Tibial nerve (tissue), 4 donors: ENCODE measurements around the gene GRB10. TPM values are rescaled to one million over a fixed set of nuclear protein-coding genes. Genes with fewer than 3 reads are reported as not detected.
"Not testable (repeated sequence)": the region's sequence is repeated elsewhere in the genome, so short reads cannot be mapped to it uniquely, and the experiment has no call there.

Experiments used
- DNase-seq, 2 donors: peaks; one replicate each; pipeline ENCODE4 v3.0.0-alpha.2; 2019; ENCODE audit warnings: low spot score in 2 of 2
- H3K27ac ChIP-seq, 4 donors: fragments of 200-600 bp; sonication (generic) in 3 of 4; one replicate each; pipeline ENCODE4 v1.5.1; 2017 to 2019; ENCODE audit warnings: mild to moderate bottlenecking in 1 of 4
- H3K27me3 ChIP-seq, 2 donors: fragments of 200-600 bp; sonication (generic) in 1 of 2; one replicate each; pipeline versions ENCODE4 v1.5.1 to v1.6.0; 2017 to 2019
- H3K36me3 ChIP-seq, 3 donors: fragments of 200-600 bp; sonication (generic); one replicate each; pipeline ENCODE4 v1.5.1; 2018 to 2019
- H3K4me1 ChIP-seq, 4 donors: fragments of 200-600 bp; sonication (generic) in 3 of 4; one replicate each; pipeline ENCODE4 v1.5.1; 2017 to 2019
- H3K4me3 ChIP-seq, 4 donors: fragments of 200-600 bp; sonication (generic) in 3 of 4; one replicate each; pipeline ENCODE4 v1.5.1; 2017 to 2019; ENCODE audit warnings: mild to moderate bottlenecking in 1 of 4, moderate library complexity in 1 of 4
- H3K9me3 ChIP-seq, 4 donors: fragments of 200-600 bp; sonication (generic) in 3 of 4; one replicate each; pipeline ENCODE4 v1.5.1; 2017 to 2019
- CTCF ChIP-seq, 5 experiments: fragments of 200-600 bp in 3 of 5; fragments of 450-650 bp in 2 of 5; sonication (generic) in 3 of 5; IDR thresholded peaks; one replicate each; pipeline ENCODE4 v1.5.1; 2016 to 2019; ENCODE audit warnings: antibody characterized with exemption in 5 of 5, mild to moderate bottlenecking in 3 of 5, moderate library complexity in 2 of 5
- EP300 ChIP-seq, 2 donors: sonication (generic); formaldehyde crosslinking; IDR thresholded peaks; one replicate each; pipeline ENCODE4 v1.6.1; 2017; ENCODE audit warnings: antibody characterized with exemption in 2 of 2, mild to moderate bottlenecking in 1 of 2
- POLR2A ChIP-seq, 2 donors: fragments of 450-650 bp; IDR thresholded peaks; one replicate each; pipeline ENCODE4 v1.6.1; 2017; ENCODE audit warnings: antibody characterized with exemption in 2 of 2, mild to moderate bottlenecking in 2 of 2, moderate library complexity in 2 of 2
- WGBS, 2 donors: methylation state at CpG; one replicate each; pipeline ENCODE4 v1.1.5; 2018; 5-methylcytosine and 5-hydroxymethylcytosine counted together
- total RNA-seq, 4 donors: library from RNA; depleted of rRNA; stranded (reverse); fragments of >200 nt; gene quantifications; one replicate each; pipeline ENCODE4 v1.1.0, GENCODE V29; 2016

Gene GRB10
- total RNA-seq, 4 donors from 2014 or later, result 34.1 to 73.9 (median 56.0) TPM

- H3K27me3 ChIP-seq, result no peaks in the 10 kb centered on the region
- no peak for DNase-seq
- no peaks in the 10 kb centered on the region for H3K36me3 ChIP-seq
- H3K4me1 ChIP-seq, result no peaks in the 10 kb centered on the region
- no peak for TF ChIP-seq CTCF (IDR thresholded peaks at IDR 0.05)
- TF ChIP-seq EP300 (IDR thresholded peaks at IDR 0.05), result no peak
- TF ChIP-seq POLR2A (IDR thresholded peaks at IDR 0.05), result no peak
- WGBS, 2 donors, result 87 to 91% methylated on average over 5 of the region's 5 CpGs
- no peak overlapping the region for H3K27ac ChIP-seq
- peaks cover 0 to 25% (median 0%) of the 10 kb centered on the region in 4 donors for H3K9me3 ChIP-seq
- H3K4me3 ChIP-seq, result no peak overlapping the region
These were observed 202.6 kb downstream of the GRB10 start for GRCh38 chr7:50580057-50580456.

- H3K4me3 ChIP-seq, H3K36me3 ChIP-seq, DNase-seq, H3K4me1 ChIP-seq, H3K27me3 ChIP-seq, H3K27ac ChIP-seq: not testable (repeated sequence)
- 95% methylated on average over 4 of the region's 4 CpGs for WGBS, 2 donors
- peaks cover 0 to 10% (median 0%) of the 10 kb centered on the region in 4 donors for H3K9me3 ChIP-seq
These were observed 204.6 kb downstream of the GRB10 start for GRCh38 chr7:50578105-50578504.

- DNase-seq, result no peak
These were observed 205.1 kb downstream of the GRB10 start for GRCh38 chr7:50577569-50577968.

GRCh38 chr7:50576388-50576787 is 206.3 kb downstream of the GRB10 start:
- not testable (repeated sequence) for H3K9me3 ChIP-seq, H3K27ac ChIP-seq, H3K36me3 ChIP-seq, H3K27me3 ChIP-seq, DNase-seq, H3K4me3 ChIP-seq, H3K4me1 ChIP-seq
- WGBS, 2 donors, result 67 to 78% methylated on average over 5 to 6 of the region's 6 CpGs

More at GRCh38 chr7:50577569-50577968, 205.1 kb downstream of the GRB10 start:
- Histone ChIP-seq H3K4me1 (no peaks in the 10 kb centered on the region), H3K27me3 (no peaks in the 10 kb centered on the region), H3K4me3 (no peak overlapping the region), H3K9me3 (peaks cover 0 to 8% (median 0%) of the 10 kb centered on the region in 4 donors), H3K27ac (no peak overlapping the region), H3K36me3 (no peaks in the 10 kb centered on the region)
- WGBS, 2 donors, result 94% methylated on average over 10 of the region's 10 CpGs
- TF ChIP-seq POLR2A (IDR thresholded peaks at IDR 0.05), result no peak
- TF ChIP-seq CTCF (IDR thresholded peaks at IDR 0.05), result no peak
- TF ChIP-seq EP300 (IDR thresholded peaks at IDR 0.05), result no peak

GRCh38 chr7:50567715-50568261 is 214.9 kb downstream of the GRB10 start:
- Histone ChIP-seq H3K36me3 (no peaks in the 10 kb centered on the region), H3K9me3 (peaks cover 0 to 12% (median 0%) of the 10 kb centered on the region in 4 donors), H3K4me3 (no peak overlapping the region), H3K4me1 (no peaks in the 10 kb centered on the region), H3K27ac (no peak overlapping the region), H3K27me3 (no peaks in the 10 kb centered on the region)
- DNase-seq, result no peak
- no peak for TF ChIP-seq EP300 (IDR thresholded peaks at IDR 0.05)
- no peak for TF ChIP-seq CTCF (IDR thresholded peaks at IDR 0.05)
- no peak for TF ChIP-seq POLR2A (IDR thresholded peaks at IDR 0.05)
- 83 to 86% methylated on average over 4 to 6 of the region's 6 CpGs for WGBS, 2 donors

GRCh38 chr7:50565977-50566376 is 216.7 kb downstream of the GRB10 start:
- Histone ChIP-seq H3K27me3 (no peaks in the 10 kb centered on the region), H3K27ac (no peak overlapping the region), H3K36me3 (no peaks in the 10 kb centered on the region), H3K9me3 (peaks cover 0 to 11% (median 0%) of the 10 kb centered on the region in 4 donors), H3K4me3 (no peak overlapping the region), H3K4me1 (no peaks in the 10 kb centered on the region)
- TF ChIP-seq EP300 (IDR thresholded peaks at IDR 0.05) (no peak), POLR2A (IDR thresholded peaks at IDR 0.05) (no peak), CTCF (IDR thresholded peaks at IDR 0.05) (no peak)
- 62 to 69% methylated on average over 5 of the region's 5 CpGs for WGBS, 2 donors
- DNase-seq, result no peak
